ENCODE data around the gene NAA60.
"Not testable (repeated sequence)": the region's sequence is repeated elsewhere in the genome, so short reads cannot be mapped to it uniquely, and the experiment has no call there.

The NAA60 gene

DNA sequence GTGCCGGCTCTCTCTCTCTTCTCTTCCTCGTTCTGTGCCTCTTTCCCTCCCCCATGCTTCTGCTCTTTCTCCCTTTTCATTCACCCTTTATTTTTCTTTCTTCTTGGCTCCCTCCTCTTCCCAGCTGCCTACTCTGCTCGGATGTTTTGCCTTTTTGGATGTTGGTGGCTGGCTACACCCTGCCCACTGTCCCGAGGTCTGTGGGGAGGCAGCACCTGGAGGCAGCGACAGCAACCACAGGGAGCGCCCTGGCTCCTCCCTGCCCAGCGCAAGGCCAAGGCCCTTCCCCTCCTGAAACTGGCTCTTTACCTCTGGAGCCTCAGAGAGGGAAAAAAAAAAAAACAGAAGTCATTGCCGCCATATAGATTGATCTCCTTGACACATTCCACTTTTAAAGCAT, 77.4 kb downstream of the NAA60 start:
- DNase-seq (ENCODE audit: low read depth), result no peak
- H3K4me3 ChIP-seq (ENCODE audit: low read length), result peak overlapping the region; percentile 26
- peak; percentile 23 for TF ChIP-seq CTCF (conservative IDR thresholded peaks at IDR 0.05; ENCODE audit: low read length)

DNA sequence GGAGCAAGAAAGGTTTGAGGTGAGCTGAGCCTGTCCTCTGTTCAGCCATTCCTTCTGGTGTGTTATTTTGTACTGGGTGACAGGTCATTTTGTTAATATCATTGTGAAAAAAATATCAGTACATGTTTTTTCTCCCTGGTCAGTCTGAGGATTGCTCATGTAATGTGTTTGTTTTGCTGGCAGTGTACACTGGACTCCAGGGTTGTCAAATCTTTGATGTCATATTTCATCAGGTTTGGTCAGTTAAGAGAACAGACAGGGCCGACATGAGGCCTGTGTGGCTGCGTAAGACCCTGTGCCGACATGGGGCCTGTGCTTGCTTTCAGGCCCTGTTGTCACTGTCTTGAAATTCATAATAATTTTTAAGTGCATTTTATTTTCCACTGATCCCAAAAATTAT, 79.8 kb downstream of the NAA60 start:
- TF ChIP-seq CTCF (conservative IDR thresholded peaks at IDR 0.05; ENCODE audit: low read length), result no peak
- no peak for DNase-seq (ENCODE audit: low read depth)
- H3K4me3 ChIP-seq (ENCODE audit: low read length), result no peak overlapping the region

DNA sequence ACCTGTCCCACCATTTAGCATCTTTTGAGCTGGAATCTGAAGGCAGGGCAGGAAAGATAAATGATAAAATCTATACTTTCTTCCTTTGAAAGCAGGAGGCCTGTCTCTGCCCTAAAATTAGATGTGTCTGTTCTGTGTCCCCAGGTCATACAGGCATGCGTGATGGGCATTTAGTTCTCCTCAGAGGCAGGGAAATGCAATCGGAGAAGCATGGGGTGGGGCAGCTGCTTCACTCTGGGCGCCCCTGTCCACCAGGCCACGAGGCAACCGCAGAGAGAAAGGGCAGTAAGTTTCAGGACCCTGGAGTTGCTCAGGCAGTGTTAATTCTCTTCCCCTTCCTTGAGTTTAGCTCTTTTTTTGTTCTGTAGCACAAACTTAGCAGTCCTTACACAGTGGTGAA, 82.5 kb downstream of the NAA60 start:
- TF ChIP-seq CTCF (conservative IDR thresholded peaks at IDR 0.05; ENCODE audit: low read length), result no peak

DNA sequence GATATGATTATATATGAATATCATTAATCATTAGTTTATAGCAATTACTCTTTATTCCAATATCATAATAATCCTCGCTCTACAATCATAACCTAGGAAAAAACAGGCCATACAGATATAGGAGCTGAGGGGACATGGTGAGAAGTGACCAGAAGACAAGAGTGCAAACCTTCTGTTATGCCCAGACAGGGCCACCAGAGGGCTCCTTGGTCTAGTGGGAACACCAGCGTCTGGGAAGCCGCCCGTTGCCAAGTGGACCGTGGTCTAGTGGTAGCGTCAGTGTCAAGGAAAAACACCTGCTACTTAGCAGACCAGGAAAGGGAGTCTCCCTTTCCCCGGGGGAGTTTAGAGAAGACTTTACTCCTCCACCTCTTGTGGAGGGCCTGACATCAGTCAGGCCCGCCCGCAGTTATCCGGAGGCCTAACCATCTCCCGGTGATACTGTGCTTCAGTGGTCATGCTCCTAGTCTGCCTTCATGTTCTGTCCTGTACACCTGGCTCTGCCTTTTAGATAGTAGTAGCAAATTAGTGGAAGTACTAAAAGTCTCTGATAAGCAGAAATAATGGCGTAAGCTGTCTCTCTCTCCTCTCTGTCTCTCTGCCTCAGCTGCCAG, 83.8 kb downstream of the NAA60 start:
- TF ChIP-seq CTCF (conservative IDR thresholded peaks at IDR 0.05; ENCODE audit: low read length), result peak; percentile 69
- H3K4me3 ChIP-seq (ENCODE audit: low read length), result not testable (repeated sequence)
- peak; percentile 68 for DNase-seq (ENCODE audit: low read depth)

More for the DNA sequence above, 82.5 kb downstream of the NAA60 start:
- no peak overlapping the region for H3K4me3 ChIP-seq (ENCODE audit: low read length)
- no peak for DNase-seq (ENCODE audit: low read depth)

DNA sequence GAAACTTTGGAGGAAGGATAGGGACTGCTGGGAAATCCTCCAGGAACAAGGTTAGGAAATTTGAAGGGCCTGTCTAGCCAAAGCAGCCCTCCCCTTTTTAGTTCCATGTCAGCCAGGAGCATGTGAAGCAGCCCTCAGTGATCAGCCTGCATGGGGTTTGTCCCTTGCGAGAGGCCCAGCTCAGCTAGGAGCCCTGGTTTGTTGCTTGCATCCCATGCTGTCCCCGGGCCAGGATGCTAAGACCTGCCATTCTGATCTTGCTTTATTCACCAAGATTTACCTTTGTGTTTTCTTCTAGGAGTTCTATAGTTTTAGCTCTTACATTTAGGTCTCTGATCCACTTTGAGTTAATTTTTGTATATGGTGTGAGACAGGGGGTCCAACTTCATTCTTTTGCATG, 84.9 kb downstream of the NAA60 start:
- no peak for DNase-seq (ENCODE audit: low read depth)
- H3K4me3 ChIP-seq (ENCODE audit: low read length), result no peak overlapping the region
- no peak for TF ChIP-seq CTCF (conservative IDR thresholded peaks at IDR 0.05; ENCODE audit: low read length)

DNA sequence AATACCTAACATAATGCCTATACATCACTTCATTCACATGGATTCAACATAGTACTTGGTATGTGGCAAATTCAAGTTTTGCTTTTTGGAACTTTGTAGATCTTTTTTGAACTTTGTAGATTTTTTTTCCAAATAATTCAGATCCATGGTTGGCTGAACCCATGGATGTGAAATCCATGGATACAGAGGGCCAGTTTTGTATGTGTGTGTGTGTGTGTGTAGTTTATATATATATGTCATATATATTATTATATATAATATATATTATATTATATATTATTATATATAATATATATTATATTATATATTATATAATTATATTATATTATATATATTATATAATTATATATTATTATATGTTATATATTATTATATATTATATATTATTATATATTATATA, 85.7 kb downstream of the NAA60 start:
- TF ChIP-seq CTCF (conservative IDR thresholded peaks at IDR 0.05; ENCODE audit: low read length), result no peak
- DNase-seq (ENCODE audit: low read depth), result no peak
- H3K4me3 ChIP-seq (ENCODE audit: low read length), result no peak overlapping the region

GRCh38 chr16:3530371-3530914, 87.0 kb downstream of the NAA60 start:
- no peak for TF ChIP-seq CTCF (conservative IDR thresholded peaks at IDR 0.05; ENCODE audit: low read length)
- no peak for DNase-seq (ENCODE audit: low read depth)

More at GRCh38 chr16:3530371-3530914, 87.0 kb downstream of the NAA60 start:
- H3K4me3 ChIP-seq (ENCODE audit: low read length), result no peak overlapping the region
